NCI-H226 (cell line): ENCODE measurements around the gene CAPS.
A peak's percentile ranks its signal among the peaks of the same experiment; 100 is the strongest.

Source experiments
- DNase-seq: peaks from one replicate; pipeline ENCODE4 v3.0.0-alpha.2; 2015

The CAPS gene

DNA sequence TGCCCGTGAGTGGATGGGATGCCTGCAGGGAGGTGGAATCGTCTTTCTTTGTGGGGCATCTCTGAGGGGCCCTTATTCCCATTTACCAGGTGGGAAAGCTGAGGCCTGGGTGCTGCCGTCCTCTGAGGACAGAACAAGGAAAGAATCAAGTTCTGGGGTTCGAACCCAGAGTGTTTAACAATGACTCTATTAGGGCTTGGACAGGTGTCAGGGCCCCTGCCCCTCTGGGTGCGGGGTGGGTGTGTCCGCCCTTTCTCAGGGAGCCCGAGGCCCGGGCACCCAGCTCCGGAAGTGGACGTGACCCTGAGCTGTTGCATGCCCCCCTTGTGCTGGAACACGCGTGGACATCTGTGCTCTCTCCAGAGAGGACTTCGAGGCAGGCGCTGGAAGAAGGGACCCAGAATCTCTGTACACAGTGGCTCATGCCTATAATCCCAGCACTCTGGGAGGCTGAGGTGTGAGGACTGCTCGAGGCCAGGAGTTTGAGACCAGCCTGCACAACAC lies 21.2 kb upstream of the CAPS start:
- DNase-seq, result no peak

DNA sequence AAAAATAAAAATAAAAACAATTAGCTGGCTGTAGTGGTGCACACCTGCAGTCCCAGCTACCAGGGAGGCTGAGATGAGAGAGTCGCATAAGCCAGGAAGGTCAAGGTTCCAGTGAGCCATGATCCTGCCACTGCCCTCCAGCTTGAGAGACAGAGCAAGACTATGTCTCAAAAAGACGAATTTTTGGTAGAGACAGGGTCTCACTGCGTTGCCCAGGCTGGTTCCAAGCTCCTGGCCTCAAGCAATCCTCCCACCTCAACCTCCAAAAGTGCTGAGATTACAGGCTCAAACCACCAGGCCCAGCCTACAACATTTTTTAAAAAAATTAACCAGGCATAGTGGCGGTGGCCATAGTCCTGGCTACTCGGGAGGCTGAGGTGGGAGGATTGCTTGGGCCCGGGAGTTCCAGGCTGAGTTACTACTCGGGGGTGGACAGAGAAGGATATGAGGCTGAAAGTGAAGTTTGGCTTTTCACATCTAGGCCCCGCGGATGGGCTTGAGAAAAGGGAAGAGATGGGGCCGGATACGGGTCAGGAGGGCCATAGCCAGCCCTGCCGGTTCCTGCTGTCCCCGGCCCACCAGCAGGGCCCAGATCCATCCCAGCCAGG lies 20.7 kb upstream of the CAPS start:
- no peak for DNase-seq

DNA sequence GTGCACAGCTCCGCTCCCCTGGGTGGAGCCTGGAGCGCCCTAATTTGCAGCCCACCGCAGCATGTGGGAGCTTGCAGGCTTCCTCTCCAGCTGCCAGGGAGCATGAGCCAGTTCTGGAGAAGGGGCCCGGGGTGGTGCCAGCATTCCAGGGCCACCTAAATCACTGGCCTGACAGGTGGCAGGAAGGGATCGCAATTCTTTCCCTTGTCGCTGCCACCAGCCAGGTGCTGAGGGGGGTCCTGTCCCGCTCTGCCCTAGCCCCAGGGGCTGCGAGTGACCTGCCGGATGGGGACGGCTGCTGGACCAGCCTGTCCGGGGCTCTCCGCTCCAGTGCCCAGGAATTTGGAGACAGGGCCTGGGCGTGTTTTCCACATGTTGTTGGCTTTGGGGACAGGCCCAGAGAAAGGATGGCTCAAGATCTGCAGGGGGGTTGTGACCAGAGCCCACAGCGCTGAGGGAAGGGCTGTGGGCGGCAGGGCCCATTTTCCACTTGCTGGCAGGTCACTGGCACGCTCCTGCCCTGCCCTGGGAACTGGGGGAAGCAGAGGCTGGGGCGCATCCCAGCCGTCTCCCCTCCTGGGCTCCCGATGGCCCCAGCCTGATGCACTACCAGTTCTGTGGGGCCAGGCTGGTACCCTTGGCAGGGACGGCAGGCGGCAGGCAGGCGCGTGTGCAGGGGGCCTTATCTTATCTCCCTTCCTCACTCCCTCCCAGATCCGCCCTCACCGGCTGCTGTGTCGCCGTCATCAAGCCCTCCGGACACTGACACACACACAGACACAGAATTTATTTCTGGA lies 19.9 kb upstream of the CAPS start:
- DNase-seq, result no peak

DNA sequence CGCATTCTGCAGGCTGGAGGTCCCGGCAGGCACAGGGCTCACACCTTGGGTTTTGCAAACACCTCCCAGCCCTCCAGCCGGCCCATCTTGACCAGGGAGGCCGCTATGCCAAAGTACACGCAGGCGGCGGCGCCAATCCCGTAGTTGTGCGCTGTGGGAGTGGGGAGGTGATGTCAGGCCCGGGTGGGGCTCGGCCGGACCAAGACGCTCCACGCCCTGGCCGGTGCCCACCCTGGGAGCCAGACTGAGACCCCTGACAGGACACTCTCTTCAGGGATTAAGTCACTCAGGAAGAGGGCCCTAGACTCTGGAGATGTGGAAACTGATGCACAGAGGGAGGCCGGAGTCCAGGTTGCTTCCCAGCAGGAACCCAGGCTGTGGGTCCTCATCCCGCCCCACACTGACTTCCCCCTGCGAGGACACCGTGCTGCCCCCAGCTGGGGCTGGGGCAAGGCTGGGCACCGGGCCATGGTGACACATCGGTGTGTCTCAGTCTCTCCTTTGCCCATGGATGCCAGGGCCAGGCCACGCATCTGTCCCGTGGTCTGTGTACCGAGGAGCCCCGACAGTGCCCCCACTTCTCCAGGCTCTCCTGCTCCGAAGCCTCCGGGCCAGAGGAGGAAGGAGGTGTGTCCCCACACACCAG lies 19.2 kb upstream of the CAPS start:
- no peak for DNase-seq

DNA sequence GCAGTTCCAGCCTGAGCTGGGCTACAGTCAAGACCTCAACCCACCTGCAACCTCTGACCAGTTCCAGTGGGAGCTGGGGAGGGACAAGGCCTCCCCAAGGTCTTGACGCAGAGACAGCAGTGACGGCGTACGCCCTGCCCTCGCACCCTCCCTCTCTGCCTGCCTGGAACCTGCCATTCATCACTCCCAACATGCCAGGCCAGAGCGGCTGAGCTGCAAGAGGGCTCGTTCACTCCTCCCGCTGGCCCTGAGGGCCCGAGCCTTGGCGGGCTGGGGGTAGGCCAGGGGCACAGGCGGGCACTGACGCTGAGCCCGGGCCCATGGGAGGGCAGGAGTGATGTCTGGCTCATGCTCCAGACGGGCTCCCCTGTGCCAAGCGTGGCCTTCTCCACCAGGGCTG lies 18.6 kb upstream of the CAPS start:
- DNase-seq, result no peak

DNA sequence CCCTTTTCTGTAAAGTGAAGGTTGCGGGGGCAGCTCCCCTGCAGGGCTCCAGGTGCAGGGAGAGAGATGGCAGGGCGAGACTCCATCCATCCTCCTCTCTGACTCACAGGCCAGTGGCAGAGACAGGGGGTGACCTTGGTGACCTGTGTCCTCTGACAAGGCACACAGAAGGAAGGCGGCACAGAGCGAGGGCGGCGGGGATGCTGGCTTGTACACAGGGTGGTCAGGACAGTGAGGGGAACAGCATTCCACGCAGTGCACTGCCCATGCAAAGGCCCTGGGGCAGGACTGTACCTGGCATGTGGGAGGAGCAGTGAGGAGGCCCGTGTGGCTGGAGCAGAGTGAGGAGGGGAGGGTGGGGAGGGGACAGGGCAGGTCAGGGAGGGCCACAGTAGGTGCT lies 18.2 kb upstream of the CAPS start:
- no peak for DNase-seq

DNA sequence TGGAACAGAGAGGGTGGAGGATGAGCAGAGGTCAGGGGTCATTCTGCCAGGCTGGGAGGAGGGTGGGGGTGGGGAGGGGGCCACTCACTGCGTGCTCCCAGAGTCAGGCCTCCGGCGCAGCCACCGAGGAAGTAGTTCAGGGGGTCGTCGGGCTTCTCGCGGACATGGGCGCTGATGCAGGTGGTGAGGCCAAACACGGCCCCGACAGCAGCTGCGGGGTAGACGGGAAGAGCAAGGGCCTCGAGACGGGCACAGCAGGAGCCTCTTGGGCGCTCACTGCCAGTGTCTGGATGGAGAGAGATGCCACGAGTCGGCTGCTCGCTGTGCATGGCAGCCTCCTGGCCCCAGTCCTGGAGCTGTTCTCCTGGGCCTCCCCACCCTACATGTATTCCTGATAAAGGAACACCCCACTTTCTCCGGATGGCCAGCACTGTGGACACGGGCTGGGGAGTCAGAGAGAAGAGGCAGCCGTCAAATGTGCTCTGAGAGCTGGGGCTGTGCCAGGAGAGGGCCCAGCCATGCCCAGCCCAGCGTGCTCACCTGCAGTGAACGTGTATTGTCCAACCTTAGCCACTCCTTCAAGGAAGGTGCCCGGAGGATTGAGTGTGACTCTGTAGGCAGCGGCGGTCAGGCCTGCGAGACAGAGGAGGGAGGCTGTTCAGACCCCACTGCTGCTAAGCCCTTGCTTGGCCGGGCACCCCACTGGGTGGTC lies 17.5 kb upstream of the CAPS start:
- no peak for DNase-seq

DNA sequence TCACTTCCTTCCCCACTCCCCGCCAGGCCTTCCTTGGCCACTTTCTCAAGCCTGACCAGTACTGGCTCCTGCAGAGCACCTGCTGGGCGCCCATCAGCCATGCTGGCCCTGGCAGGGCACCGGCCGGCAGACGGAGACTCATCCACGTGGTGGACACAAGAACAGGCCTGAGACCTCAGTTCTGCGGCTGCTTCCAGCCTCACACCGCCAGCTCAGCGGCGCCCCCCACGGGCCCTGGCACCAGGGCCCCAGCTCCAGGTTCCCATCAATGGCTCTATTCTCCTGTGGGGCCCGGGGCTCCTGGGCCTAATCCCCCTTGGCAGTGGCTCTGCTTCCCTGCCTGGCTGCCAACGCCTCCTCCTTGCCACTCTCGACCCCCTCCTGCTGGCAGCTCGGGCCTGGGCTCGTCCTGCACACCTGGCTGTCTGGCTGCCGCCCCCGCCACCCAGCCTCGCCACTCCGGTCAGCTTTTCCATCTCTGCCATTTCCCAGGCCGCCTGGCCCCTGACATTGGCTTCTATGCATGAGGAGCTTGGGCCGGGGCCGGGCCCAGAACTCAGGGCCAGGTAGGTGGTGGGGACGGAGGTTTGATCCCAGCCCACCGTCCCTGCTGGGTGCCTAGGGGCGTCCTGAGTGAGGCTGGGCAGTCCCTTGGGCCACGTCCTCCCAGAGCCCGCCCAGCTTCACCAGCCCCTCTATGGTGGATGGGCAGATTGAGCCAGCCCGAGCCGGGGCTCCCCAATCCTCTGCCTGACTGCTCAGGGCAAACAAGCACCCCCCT lies 16.7 kb upstream of the CAPS start:
- DNase-seq, result no peak

DNA sequence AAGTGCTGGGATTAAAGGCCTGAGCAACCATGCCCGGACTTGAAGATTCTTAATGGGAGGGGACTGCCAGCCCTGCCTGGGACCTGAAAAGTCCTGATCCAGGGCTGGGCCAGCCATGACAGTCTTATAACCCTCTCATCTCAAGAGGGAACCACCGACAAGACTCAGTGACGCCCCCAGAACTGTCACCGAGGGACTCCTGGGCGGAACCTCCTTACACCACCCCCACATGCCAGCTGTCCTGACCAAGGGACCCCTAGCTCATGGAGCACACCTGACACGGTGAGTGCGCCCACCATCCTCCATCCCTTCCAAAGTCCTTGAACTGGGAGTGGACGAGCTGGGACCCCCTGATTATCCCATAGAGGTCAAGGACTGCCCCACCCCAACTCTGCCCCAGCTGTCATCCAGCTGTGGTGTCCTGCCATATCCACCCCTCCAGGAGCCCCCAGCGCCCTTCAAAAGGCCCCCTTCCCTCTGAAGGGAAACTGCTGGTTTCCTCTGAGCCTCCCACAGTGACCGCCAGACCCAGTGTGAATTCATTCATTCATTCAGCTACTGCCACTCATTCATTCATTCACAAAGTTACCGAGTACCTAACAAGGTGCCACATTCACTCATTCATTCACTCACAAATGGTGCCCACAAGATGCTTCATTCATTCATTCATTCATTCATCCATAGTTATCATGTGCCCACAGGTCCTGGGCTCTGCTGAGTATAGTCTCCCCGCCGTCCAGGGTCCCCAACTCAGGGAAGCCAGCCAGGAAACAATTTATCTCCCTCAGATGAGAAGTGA lies 14.1 kb upstream of the CAPS start:
- no peak for DNase-seq

DNA sequence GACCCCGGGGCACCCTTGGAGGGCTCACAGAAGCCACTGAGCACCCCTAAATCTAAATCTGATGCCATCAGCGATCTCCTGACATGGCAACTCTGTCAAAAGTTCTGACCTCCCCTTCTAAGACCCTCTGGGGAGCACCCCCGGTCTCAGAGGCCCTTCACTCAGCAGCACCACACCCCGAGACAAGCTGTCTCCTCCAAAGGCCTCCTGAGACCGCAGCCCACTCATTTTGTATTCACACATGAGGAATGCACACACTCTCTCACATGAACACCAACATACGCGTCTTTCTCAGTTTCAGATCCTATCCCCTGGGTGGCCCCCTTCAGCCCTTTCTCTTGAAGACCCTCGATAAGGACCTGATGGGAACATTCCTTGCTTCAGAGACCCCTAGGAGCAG lies 13.1 kb upstream of the CAPS start:
- DNase-seq, result no peak

DNA sequence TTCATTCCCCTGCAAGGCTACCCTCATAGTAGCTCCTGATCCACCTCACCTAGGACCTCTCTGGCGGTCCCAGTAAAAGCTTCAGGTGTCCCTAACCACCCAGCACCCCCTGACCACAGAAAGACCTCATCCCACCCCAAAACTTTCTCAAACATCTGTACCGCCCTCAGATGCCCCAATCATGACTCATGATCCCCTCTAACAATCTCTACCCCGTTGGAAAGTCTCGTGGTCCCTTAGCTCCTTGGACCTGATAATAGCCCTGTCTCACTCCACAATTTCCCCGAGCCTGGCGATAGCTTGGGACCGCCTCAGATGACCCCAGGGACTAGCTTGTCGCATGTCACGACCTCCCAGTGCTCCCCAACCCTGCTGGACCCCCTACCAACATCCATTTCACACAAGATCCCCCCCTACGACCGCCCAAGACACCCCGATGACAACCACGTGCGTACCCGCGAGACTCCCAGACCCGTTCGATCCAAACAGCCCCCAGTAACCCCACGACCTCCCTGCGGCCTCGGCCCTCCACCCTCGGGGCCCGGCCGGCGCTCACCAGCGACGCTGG lies 10.9 kb upstream of the CAPS start:
- DNase-seq, result peak; percentile 12

DNA sequence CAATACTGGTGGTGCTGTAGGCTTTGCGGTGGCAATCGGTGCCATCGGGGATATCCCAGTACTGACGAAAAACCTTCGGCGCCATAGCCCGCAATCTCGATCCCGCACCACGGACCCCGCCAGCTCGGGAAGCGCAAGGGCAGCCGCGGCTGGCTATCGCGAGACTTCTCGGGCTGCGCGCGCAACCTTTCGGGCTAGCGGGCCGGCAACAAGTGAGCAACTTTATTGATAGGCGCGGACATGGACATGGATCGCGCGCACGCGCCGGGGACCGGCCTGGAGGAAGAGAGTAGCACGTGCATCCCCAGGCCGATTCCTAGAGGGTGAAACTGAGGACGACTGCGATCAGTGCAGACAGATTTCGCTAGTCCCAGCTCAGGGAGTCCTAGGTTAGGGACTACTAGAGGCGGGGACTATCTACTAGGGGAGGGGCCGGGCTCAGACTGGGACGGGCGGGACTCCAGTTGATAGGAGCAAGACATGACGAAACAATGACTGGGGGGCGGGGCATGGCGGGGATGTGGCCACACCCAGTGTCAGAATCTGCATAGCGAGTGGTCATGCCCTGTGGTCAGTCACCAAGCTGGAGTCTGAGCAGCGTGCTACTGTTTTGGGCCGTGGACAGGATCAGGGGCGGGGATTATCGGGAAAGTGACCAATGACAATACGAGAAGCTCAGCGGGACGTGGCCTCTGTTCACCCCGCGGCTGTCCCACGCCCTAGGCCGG lies 10.3 kb upstream of the CAPS start, which contains the start of gene NDUFA11:
TSS of gene NDUFA11 (minus strand) at position 167 of the 728 bp plus-strand sequence. CDS start at position 85, 82 bp downstream.
- DNase-seq, result peak; percentile 90

DNA sequence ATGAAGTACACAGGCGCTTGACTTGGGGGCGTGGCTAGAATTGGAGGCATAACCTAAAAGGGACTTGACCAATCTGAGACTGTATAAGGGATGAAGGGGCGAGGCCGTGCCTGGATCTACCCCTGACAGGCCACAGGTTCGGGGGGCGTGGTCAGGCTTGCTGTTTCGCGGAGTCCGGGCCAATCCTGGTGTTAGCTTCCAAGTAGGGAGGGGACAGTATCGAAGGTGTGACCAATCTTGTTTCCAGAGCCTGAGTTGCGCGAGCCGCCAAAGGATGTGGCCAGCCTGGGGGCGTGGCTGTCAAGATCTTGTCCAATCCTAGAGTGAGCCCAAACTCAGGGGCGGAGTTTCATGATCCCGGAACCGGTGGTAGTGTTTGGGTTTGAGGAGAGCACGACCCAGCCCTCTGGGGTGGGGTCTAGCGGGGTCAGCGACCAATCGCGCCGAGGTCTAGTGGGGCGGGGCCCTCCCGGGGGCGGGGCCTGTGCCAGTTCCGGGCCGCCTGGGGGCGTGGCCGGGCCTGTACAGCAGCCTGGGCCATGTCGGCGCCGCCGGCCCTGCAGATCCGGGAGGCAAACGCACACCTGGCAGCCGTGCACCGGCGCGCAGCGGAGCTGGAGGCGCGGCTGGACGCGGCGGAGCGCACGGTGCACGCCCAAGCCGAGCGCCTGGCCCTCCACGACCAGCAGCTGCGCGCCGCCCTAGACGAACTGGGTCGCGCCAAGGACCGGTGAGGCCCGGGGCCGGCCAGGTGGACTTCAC lies 9.5 kb upstream of the CAPS start, which contains the start of gene VMAC:
TSS of gene VMAC (plus strand) at position 521 of the 762 bp plus-strand sequence. CDS start at position 540, 19 bp downstream.
- peak; percentile 100 for DNase-seq

DNA sequence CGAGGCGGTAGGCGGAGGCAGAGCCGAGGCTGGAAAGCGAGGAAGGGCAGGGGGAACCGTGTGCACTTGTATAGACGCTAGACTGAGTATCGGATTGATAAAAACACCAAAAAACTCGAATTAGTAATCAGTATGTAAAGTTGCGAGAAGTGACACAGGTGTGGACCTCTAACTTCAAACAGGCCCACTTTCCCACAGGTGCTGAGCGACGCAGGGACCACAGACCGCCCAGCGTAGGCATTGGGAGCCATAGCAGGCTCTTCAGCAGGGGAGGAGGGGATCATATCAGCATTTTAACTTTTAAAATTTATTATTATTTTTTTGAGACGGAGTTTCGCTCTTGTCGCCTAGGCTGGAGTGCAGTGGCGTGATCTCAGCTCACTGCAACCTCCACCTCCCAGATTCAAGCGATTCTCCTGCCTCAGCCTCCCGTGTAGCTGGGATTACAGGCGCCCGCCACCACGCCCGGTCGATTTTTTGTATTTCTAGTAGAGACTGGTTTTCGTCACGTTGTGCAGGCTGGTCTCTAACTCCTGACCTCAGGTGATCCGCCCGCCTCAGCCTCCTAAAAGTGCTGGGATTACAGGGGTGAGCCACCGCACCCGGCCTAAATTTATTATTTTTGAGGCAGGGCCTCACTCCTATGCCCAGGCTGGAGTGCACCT lies 8.8 kb upstream of the CAPS start:
- no peak for DNase-seq

DNA sequence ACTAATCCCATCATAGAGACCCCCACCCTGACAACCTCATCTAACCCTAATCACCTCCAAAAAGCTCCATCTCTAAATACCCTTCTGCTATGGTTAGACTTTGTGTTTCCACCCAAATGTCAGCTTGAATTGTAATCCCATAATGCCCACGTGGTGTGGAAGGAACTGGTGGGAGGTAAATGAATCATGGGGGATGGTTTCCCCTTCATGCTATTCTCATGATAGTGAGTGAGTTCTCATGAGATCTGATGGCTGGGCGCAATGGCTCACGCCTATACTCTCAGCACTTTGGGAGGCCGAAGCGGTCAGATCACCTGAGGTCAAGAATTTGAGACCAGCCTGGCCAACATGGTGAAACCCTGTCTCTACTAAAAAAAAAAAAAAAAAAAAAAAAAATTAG lies 6.8 kb upstream of the CAPS start:
- no peak for DNase-seq

DNA sequence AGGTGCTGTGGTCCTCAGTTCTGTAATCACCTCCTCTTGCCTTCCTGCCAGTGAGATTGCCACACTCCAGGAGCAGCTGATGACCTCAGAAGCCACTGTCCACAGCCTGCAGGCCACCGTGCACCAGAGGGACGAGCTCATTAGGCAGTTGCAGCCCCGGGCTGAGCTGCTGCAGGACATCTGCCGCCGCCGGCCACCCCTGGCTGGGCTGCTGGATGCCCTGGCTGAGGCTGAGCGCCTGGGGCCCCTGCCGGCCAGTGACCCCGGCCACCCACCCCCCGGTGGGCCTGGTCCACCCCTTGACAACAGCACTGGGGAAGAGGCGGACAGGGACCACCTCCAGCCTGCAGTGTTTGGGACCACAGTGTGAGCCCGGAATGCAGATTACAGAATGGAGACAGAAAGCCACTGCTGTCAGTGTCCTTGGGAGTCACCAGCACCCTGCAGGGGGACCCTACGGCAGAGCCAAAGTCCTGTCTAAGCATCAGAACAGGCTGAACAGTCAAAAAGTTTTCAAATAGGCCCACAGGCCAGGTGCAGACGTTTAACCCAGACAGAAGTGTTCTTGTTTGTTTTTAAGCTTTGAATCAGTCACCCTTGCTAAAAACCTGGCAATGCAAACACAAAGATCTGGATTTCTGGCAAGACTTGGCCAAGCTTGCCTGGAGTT lies 5.1 kb upstream of the CAPS start:
- no peak for DNase-seq

DNA sequence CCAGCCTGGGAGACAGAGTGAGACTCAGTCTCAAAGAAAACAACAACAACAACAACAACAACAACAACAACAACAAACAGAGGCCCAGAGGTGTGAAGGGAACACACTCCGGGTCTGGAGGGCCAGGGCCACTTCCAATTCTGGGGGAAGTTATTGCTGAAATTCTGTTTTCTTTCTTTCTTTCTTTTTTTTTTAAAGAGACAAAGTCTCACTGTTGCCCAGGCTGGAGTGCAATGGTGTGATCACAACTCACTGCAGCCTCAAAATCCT lies 3.5 kb upstream of the CAPS start:
- no peak for DNase-seq

DNA sequence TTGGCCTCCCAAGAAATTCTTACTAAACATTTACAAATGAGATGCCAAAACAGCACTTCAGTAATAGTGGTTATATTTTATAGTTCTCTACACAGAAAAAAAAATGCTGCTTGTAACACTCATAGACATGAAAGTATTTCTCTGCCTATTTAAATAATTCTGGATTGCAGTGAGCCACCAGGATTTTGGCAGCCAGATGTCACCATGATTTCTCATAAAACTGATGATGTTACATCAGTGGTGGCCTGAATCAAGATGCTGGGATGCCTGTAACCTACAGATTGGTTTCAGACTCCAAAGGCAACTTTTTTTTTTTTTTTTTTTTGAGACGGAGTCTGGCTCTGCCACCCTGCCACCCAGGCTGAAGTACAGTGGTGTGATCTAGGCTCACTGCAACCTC lies 2.7 kb upstream of the CAPS start:
- DNase-seq, result no peak

DNA sequence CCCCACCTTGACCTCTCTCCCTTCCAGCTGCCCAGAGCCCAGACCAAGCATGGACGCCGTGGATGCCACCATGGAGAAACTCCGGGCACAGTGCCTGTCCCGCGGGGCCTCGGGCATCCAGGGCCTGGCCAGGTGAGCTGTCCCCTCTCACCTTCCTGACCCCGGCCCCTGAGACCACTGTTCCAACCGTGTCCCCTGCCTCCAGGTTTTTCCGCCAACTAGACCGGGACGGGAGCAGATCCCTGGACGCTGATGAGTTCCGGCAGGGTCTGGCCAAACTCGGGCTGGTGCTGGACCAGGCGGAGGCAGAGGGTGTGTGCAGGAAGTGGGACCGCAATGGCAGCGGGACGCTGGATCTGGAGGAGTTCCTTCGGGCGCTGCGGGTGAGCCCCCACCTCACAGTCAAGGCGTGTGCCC lies 312 bp downstream of the CAPS start:
- DNase-seq, result no peak
